Islet precursor cell (in vitro differentiated cells): ENCODE results near the gene KLRD1.
A peak's percentile ranks its signal among the peaks of the same experiment; 100 is the strongest.
"Not testable (repeated sequence)": the region's sequence is repeated elsewhere in the genome, so short reads cannot be mapped to it uniquely, and the experiment has no call there.

Source experiments
- DNase-seq: peaks from one replicate; pipeline ENCODE4 v3.0.0-alpha.2; 2018

KLRD1 gene

GRCh38 chr12:10339053-10339840 is 31.6 kb downstream of the KLRD1 start:
- peak; percentile 78 for DNase-seq

GRCh38 chr12:10340946-10341345 is 33.3 kb downstream of the KLRD1 start:
- not testable (repeated sequence) for DNase-seq

- no peak for DNase-seq
Measured at GRCh38 chr12:10341892-10342509, 34.3 kb downstream of the KLRD1 start.

- DNase-seq = not testable (repeated sequence)
Measured at GRCh38 chr12:10351457-10351856, 43.8 kb downstream of the KLRD1 start.

- DNase-seq = no peak
Measured at GRCh38 chr12:10354071-10354470, 46.4 kb downstream of the KLRD1 start.

GRCh38 chr12:10354502-10354901 is 46.8 kb downstream of the KLRD1 start:
- peak; percentile 87 for DNase-seq

- DNase-seq = no peak
Measured at GRCh38 chr12:10358131-10358530, 50.5 kb downstream of the KLRD1 start.

GRCh38 chr12:10358969-10359368 is 51.3 kb downstream of the KLRD1 start:
- no peak for DNase-seq

GRCh38 chr12:10361084-10361483 is 53.4 kb downstream of the KLRD1 start:
- no peak for DNase-seq

GRCh38 chr12:10361622-10362021 is 54.0 kb downstream of the KLRD1 start:
- DNase-seq = no peak

- DNase-seq = no peak
Measured at GRCh38 chr12:10362325-10362724, 54.7 kb downstream of the KLRD1 start.

GRCh38 chr12:10362828-10363657 is 55.4 kb downstream of the KLRD1 start:
- DNase-seq = no peak

GRCh38 chr12:10363658-10363913 is 55.9 kb downstream of the KLRD1 start:
- no peak for DNase-seq

- peak; percentile 77 for DNase-seq
Measured at GRCh38 chr12:10363914-10364814, 56.5 kb downstream of the KLRD1 start.

- DNase-seq = peak; percentile 90
Measured at GRCh38 chr12:10364815-10365622, 57.3 kb downstream of the KLRD1 start.

GRCh38 chr12:10365696-10366405 is 58.2 kb downstream of the KLRD1 start:
- no peak for DNase-seq

- DNase-seq = no peak
Measured at GRCh38 chr12:10366875-10367274, 59.2 kb downstream of the KLRD1 start.

- not testable (repeated sequence) for DNase-seq
Measured at GRCh38 chr12:10367714-10368113, 60.0 kb downstream of the KLRD1 start.

GRCh38 chr12:10368206-10369171 is 60.8 kb downstream of the KLRD1 start:
- no peak for DNase-seq
